Type B pancreatic cell (in vitro differentiated cells): ENCODE results near the gene DEFB119. TPM values are rescaled to one million over a fixed set of nuclear protein-coding genes. Genes with fewer than 3 reads are reported as not detected.

ENCODE experiments used
- DNase-seq: peaks from one replicate; pipeline ENCODE4 v3.0.0; 2021; ENCODE audit warnings: mixed read lengths; ENCODE audit not compliant: unreplicated experiment; ENCODE audit errors: extremely low spot score
- H3K27ac Mint-ChIP-seq: 2 replicates; pipeline ENCODE4 v1.8.0; 2021; ENCODE audit warnings: mild to moderate bottlenecking, mixed read lengths
- H3K27me3 Mint-ChIP-seq: 2 replicates; pipeline ENCODE4 v1.8.0; 2021; ENCODE audit warnings: mixed read lengths
- H3K36me3 Mint-ChIP-seq: 2 replicates; pipeline ENCODE4 v1.8.0; 2021; ENCODE audit warnings: mixed read lengths
- H3K4me1 Mint-ChIP-seq: one replicate; pipeline ENCODE4 v1.8.0; 2021; ENCODE audit warnings: mixed read lengths; ENCODE audit not compliant: unreplicated experiment
- H3K4me3 Mint-ChIP-seq: 2 replicates; pipeline ENCODE4 v1.8.0; 2021; ENCODE audit warnings: mild to moderate bottlenecking, mixed read lengths
- H3K9me3 Mint-ChIP-seq: 2 replicates; pipeline ENCODE4 v1.8.0; 2021; ENCODE audit warnings: mixed read lengths
- CTCF ChIP-seq: fragments of 200-600 bp; sonication (generic); conservative IDR thresholded peaks from 2 replicates; pipeline ENCODE4 v1.5.0; 2021; ENCODE audit warnings: antibody characterized with exemption, mild to moderate bottlenecking
- total RNA-seq: library from RNA; stranded (reverse); gene quantifications from 2 replicates; pipeline ENCODE4 v1.2.1, GENCODE V29; 2021; ENCODE audit warnings: low replicate concordance

The DEFB119 gene
- total RNA-seq, 1 donor from 2014 or later: not detected

GRCh38 chr20:31415653-31416052, 25.3 kb upstream of the DEFB119 start:
- Mint-ChIP-seq H3K4me1 (no peaks in the 10 kb centered on the region), H3K9me3 (peaks cover 10% of the 10 kb centered on the region), H3K4me3 (no peak overlapping the region), H3K27me3 (no peaks in the 10 kb centered on the region), H3K27ac (no peak overlapping the region), H3K36me3 (no peaks in the 10 kb centered on the region)
- TF ChIP-seq CTCF: no peak
- DNase-seq: no peak

- H3K9me3 Mint-ChIP-seq: peaks cover 10% of the 10 kb centered on the region
- TF ChIP-seq CTCF: no peak
- no peak for DNase-seq
- H3K4me1 Mint-ChIP-seq: no peaks in the 10 kb centered on the region
- H3K27me3 Mint-ChIP-seq: no peaks in the 10 kb centered on the region
- no peak overlapping the region for H3K27ac Mint-ChIP-seq
- no peaks in the 10 kb centered on the region for H3K36me3 Mint-ChIP-seq
- H3K4me3 Mint-ChIP-seq: no peak overlapping the region
Measured at GRCh38 chr20:31414381-31414780, 24.0 kb upstream of the DEFB119 start.

- no peaks in the 10 kb centered on the region for H3K27me3 Mint-ChIP-seq
- H3K9me3 Mint-ChIP-seq: peaks cover 14% of the 10 kb centered on the region
- DNase-seq: no peak
- H3K4me3 Mint-ChIP-seq: no peak overlapping the region
- H3K36me3 Mint-ChIP-seq: no peaks in the 10 kb centered on the region
- H3K4me1 Mint-ChIP-seq: no peaks in the 10 kb centered on the region
- no peak for TF ChIP-seq CTCF
- no peak overlapping the region for H3K27ac Mint-ChIP-seq
Measured at GRCh38 chr20:31410011-31410410, 19.6 kb upstream of the DEFB119 start.

GRCh38 chr20:31406115-31406514, 15.7 kb upstream of the DEFB119 start, which contains the start of gene DEFB121:
Gene DEFB121, minus strand, starts transcription at chr20:31406215. Its CDS starts 63 bp downstream, at chr20:31406152.
- H3K4me1 Mint-ChIP-seq: no peaks in the 10 kb centered on the region
- H3K36me3 Mint-ChIP-seq: no peaks in the 10 kb centered on the region
- H3K4me3 Mint-ChIP-seq: no peak within 1 kb of the TSS
- peaks cover 5% of the 10 kb centered on the region for H3K9me3 Mint-ChIP-seq
- no peak for TF ChIP-seq CTCF
- H3K27ac Mint-ChIP-seq: no peak within 1 kb of the TSS
- no peaks in the 10 kb centered on the region for H3K27me3 Mint-ChIP-seq
- DNase-seq: no peak

- Mint-ChIP-seq H3K27me3 (no peaks in the 10 kb centered on the region), H3K9me3 (peaks cover 5% of the 10 kb centered on the region), H3K36me3 (no peaks in the 10 kb centered on the region), H3K4me1 (no peaks in the 10 kb centered on the region), H3K27ac (no peak overlapping the region), H3K4me3 (no peak overlapping the region)
- DNase-seq: no peak
- no peak for TF ChIP-seq CTCF
Measured at GRCh38 chr20:31403886-31404285, 13.5 kb upstream of the DEFB119 start.

GRCh38 chr20:31394900-31395299, 4.5 kb upstream of the DEFB119 start:
- TF ChIP-seq CTCF: no peak
- H3K27ac Mint-ChIP-seq: no peak overlapping the region
- no peaks in the 10 kb centered on the region for H3K27me3 Mint-ChIP-seq
- H3K4me3 Mint-ChIP-seq: no peak overlapping the region
- H3K9me3 Mint-ChIP-seq: peaks cover 10% of the 10 kb centered on the region
- H3K4me1 Mint-ChIP-seq: no peaks in the 10 kb centered on the region
- no peaks in the 10 kb centered on the region for H3K36me3 Mint-ChIP-seq
- no peak for DNase-seq
